IMR-90 (cell line): ENCODE data around the gene ALKBH5.

Experiments used
- CEBPB ChIP-seq: IDR thresholded peaks from 2 replicates; pipeline ENCODE4 v1.6.1; 2012; ENCODE audit warnings: low read depth, low read length, improper control_type of control experiment
- CHD1 ChIP-seq: IDR thresholded peaks from 2 replicates; pipeline ENCODE4 v1.6.1; 2012; ENCODE audit warnings: low read depth, low read length, improper control_type of control experiment
- CTCF ChIP-seq: conservative IDR thresholded peaks from 2 replicates; pipeline ENCODE4 v1.5.1; 2012; ENCODE audit warnings: mild to moderate bottlenecking, low read depth, low read length, improper control_type of control experiment
- FOS ChIP-seq: fragments of 150-350 bp; IDR thresholded peaks from 2 replicates; pipeline ENCODE4 v1.6.1; 2016; ENCODE audit warnings: low read depth, low read length
- MAFK ChIP-seq: IDR thresholded peaks from 2 replicates; pipeline ENCODE4 v1.6.1; 2012; ENCODE audit warnings: low read depth, low read length, improper control_type of control experiment
- MXI1 ChIP-seq: IDR thresholded peaks from 2 replicates; pipeline ENCODE4 v1.6.1; 2012; ENCODE audit warnings: low read depth, mild to moderate bottlenecking, low read length, moderate library complexity, borderline replicate concordance
- POLR2A ChIP-seq: IDR thresholded peaks from 2 replicates; pipeline ENCODE4 v1.6.1; 2012; ENCODE audit warnings: mild to moderate bottlenecking, low read depth, low read length
- RAD21 ChIP-seq: IDR thresholded peaks from 2 replicates; pipeline ENCODE4 v1.6.1; 2012; ENCODE audit warnings: low read length, improper control_type of control experiment
- RCOR1 ChIP-seq: IDR thresholded peaks from 2 replicates; pipeline ENCODE4 v1.6.1; 2012; ENCODE audit warnings: mild to moderate bottlenecking, low read length, improper control_type of control experiment; ENCODE audit not compliant: insufficient replicate concordance
- RFX5 ChIP-seq: IDR thresholded peaks from 2 replicates; pipeline ENCODE4 v1.8.0; 2012; ENCODE audit warnings: low read depth, mild to moderate bottlenecking, low read length, moderate library complexity
- SMC3 ChIP-seq: fragments of 150-350 bp; IDR thresholded peaks from 2 replicates; pipeline ENCODE4 v1.6.1; 2016; ENCODE audit warnings: low read depth, mild to moderate bottlenecking, antibody characterized with exemption, low read length, moderate library complexity
- USF2 ChIP-seq: fragments of 150-350 bp; IDR thresholded peaks from 2 replicates; pipeline ENCODE4 v1.6.1; 2017; ENCODE audit warnings: mild to moderate bottlenecking, antibody characterized with exemption, low read length, low read depth

GRCh38 chr17:18161207-18162145, 22.2 kb upstream of the ALKBH5 start:
- TF ChIP-seq CTCF (no peak), POLR2A (no peak), MAFK (no peak), RCOR1 (no peak), RFX5 (no peak), SMC3 (no peak), CEBPB (no peak), USF2 (no peak), RAD21 (no peak), CHD1 (no peak), FOS (no peak), MXI1 (no peak)
